Measurements from ENCODE around the gene SLAIN1.
A peak's percentile ranks its signal among the peaks of the same experiment; 100 is the strongest.

DNA sequence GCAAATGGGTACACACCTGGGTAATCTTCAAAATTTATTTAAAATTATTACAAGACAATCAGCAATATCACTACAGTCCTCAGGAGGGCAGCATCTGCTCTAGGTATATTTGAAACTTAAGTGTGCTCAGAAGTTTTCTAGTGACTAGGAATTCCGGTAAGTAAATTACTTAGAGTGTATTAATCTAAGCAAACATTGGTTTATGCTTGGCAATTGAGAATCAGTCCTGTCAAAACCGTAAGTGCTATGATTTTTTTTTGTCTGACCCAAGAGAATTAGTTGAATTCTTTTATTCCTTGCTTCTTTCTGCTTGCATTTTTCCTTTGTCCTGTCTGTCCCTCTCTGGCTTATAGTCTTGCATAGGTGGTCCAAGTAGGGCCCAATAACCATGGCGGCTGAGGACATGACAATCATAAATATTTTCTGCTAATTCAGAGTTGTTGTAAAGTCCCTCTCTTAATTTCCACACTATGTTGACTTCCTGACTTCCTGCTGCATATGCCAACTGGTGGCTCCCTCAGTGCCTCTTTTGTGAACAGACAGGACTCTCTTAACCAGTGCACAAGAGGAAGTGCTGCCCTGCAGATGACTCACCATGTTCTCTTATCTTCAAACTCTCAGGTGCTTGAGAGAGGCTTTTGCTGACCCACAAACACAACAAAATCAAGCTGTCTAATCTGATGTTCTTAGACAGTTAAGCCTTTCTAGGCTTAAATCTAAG is 82.2 kb downstream of the SLAIN1 start:
- TF ChIP-seq, protein P1, sequence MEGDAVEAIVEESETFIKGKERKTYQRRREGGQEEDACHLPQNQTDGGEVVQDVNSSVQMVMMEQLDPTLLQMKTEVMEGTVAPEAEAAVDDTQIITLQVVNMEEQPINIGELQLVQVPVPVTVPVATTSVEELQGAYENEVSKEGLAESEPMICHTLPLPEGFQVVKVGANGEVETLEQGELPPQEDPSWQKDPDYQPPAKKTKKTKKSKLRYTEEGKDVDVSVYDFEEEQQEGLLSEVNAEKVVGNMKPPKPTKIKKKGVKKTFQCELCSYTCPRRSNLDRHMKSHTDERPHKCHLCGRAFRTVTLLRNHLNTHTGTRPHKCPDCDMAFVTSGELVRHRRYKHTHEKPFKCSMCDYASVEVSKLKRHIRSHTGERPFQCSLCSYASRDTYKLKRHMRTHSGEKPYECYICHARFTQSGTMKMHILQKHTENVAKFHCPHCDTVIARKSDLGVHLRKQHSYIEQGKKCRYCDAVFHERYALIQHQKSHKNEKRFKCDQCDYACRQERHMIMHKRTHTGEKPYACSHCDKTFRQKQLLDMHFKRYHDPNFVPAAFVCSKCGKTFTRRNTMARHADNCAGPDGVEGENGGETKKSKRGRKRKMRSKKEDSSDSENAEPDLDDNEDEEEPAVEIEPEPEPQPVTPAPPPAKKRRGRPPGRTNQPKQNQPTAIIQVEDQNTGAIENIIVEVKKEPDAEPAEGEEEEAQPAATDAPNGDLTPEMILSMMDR (conservative IDR thresholded peaks at IDR 0.05; ENCODE audit: low read depth, low read length), result peak; percentile 77
- no peak for TF ChIP-seq EZH2 (IDR thresholded peaks at IDR 0.05; ENCODE audit: borderline replicate concordance, low read depth, low read length, poor library complexity, severe bottlenecking)

Data from A673 (cell line).